HFF-Myc (cell line): Measurements from ENCODE around the gene CMC1.

ENCODE experiments used
- DNase-seq: peaks from one replicate; pipeline ENCODE4 v3.0.0-alpha.2; 2011; ENCODE audit warnings: low read depth; ENCODE audit errors: extremely low read depth
- H3K4me3 ChIP-seq: replicated peaks from 2 replicates; pipeline ENCODE4 v1.5.1; 2011; ENCODE audit warnings: low read depth, mild to moderate bottlenecking, control low read depth, low read length
- CTCF ChIP-seq: IDR thresholded peaks from 2 replicates; pipeline ENCODE4 v1.5.1; 2012; ENCODE audit warnings: mild to moderate bottlenecking, low read depth, low read length, control low read depth; ENCODE audit errors: missing control alignments

CMC1 gene

GRCh38 chr3:28286595-28286994 is 45.2 kb downstream of the CMC1 start:
- no peak overlapping the region for H3K4me3 ChIP-seq
- peak; percentile 32 for TF ChIP-seq CTCF
- DNase-seq, result no peak

GRCh38 chr3:28287046-28287445 is 45.6 kb downstream of the CMC1 start:
- H3K4me3 ChIP-seq, result no peak overlapping the region
- TF ChIP-seq CTCF, result no peak
- DNase-seq, result no peak

GRCh38 chr3:28290863-28291300 is 49.5 kb downstream of the CMC1 start:
- DNase-seq, result no peak
- H3K4me3 ChIP-seq, result no peak overlapping the region
- TF ChIP-seq CTCF, result no peak

GRCh38 chr3:28291577-28291976 is 50.2 kb downstream of the CMC1 start:
- DNase-seq, result no peak
- no peak for TF ChIP-seq CTCF
- H3K4me3 ChIP-seq, result no peak overlapping the region

- TF ChIP-seq CTCF, result no peak
- H3K4me3 ChIP-seq, result no peak overlapping the region
These were observed 51.2 kb downstream of the CMC1 start for GRCh38 chr3:28292622-28293021.

GRCh38 chr3:28294667-28295413 is 53.4 kb downstream of the CMC1 start:
- no peak overlapping the region for H3K4me3 ChIP-seq
- DNase-seq, result no peak
- no peak for TF ChIP-seq CTCF

More at GRCh38 chr3:28292622-28293021, 51.2 kb downstream of the CMC1 start:
- DNase-seq, result no peak

- TF ChIP-seq CTCF, result no peak
- DNase-seq, result no peak
- H3K4me3 ChIP-seq, result no peak overlapping the region
These were observed 54.6 kb downstream of the CMC1 start for GRCh38 chr3:28295898-28296490.
